ENCODE data around the gene NPBWR2.

Gene NPBWR2

GRCh38 chr20:64055396-64055892 is 51.9 kb downstream of the NPBWR2 start:
- no peak for DNase-seq

- no peak for DNase-seq
These were observed 53.3 kb downstream of the NPBWR2 start for GRCh38 chr20:64053841-64054661.
